H1 (cell line): ENCODE measurements around the gene CD14. TPM values are rescaled to one million over a fixed set of nuclear protein-coding genes. Genes with fewer than 3 reads are reported as not detected.
A peak's percentile ranks its signal among the peaks of the same experiment; 100 is the strongest.

ENCODE experiments used
- CTCF ChIA-PET: fragments of 300-600 bp; sonication (Branson Sonifier 250); formaldehyde crosslinking; loops from one replicate; lab custom pipeline; 2021; ENCODE audit not compliant: partially characterized antibody; lab: Charles Lee
- POLR2A ChIA-PET: fragments of 300-600 bp; sonication (Branson Sonifier 250); formaldehyde crosslinking; loops from one replicate; lab custom pipeline; 2021; ENCODE audit warnings: inconsistent platforms; ENCODE audit not compliant: partially characterized antibody; lab: Charles Lee
- DNase-seq, 2 experiments: peaks; one replicate each; pipeline versions ENCODE4 v3.0.0 to v3.0.0-alpha.2; 2010 to 2022; ENCODE audit warnings: low spot score in 2 of 2, low read depth in 1 of 2, mixed read lengths in 1 of 2
- FAIRE-seq: peaks from 2 replicates; lab custom pipeline; 2011; peaks lifted over from hg19 to GRCh38; lab: Jason Lieb, UNC
- H2AFZ ChIP-seq: 2 replicates; pipeline ENCODE4 v1.8.1; 2012; ENCODE audit warnings: low read length, inconsistent platforms
- H2AK5ac ChIP-seq: 2 replicates; pipeline ENCODE4 v1.6.1; 2013; ENCODE audit warnings: low read depth, low read length
- H2BK120ac ChIP-seq: replicated peaks from 2 replicates; pipeline ENCODE3; 2013; ENCODE audit warnings: low read depth, low read length, inconsistent platforms
- H2BK12ac ChIP-seq: 2 replicates; pipeline ENCODE4 v1.6.1; 2013; ENCODE audit warnings: low read depth, low read length
- H2BK15ac ChIP-seq: 2 replicates; pipeline ENCODE4 v1.6.1; 2013; ENCODE audit warnings: low read length
- H2BK20ac ChIP-seq: 2 replicates; pipeline ENCODE4 v1.6.1; 2013; ENCODE audit warnings: low read length
- H2BK5ac ChIP-seq: 2 replicates; pipeline ENCODE4 v1.6.1; 2013; ENCODE audit warnings: low read depth, low read length
- H3K14ac ChIP-seq: 2 replicates; pipeline ENCODE4 v1.6.1; 2013; ENCODE audit warnings: inconsistent platforms; ENCODE audit not compliant: insufficient read length
- H3K18ac ChIP-seq: 2 replicates; pipeline ENCODE4 v1.6.1; 2013; ENCODE audit warnings: low read length; ENCODE audit errors: extremely low read depth
- H3K23ac ChIP-seq: 2 replicates; pipeline ENCODE4 v1.6.1; 2013; ENCODE audit warnings: inconsistent platforms; ENCODE audit not compliant: insufficient read length
- H3K23me2 ChIP-seq: 2 replicates; pipeline ENCODE4 v1.6.1; 2013; ENCODE audit warnings: low read depth, low read length
- H3K27ac ChIP-seq: 2 replicates; pipeline ENCODE4 v1.6.1; 2011; ENCODE audit warnings: low read depth, low read length, inconsistent platforms
- H3K27me3 ChIP-seq, 4 experiments: replicated peaks in 1 of 4; 1 replicate in 1 of 4; 2 replicates in 3 of 4; pipeline versions ENCODE4 v1.6.1 to v1.8.1; 2011 to 2013; ENCODE audit warnings: low read length in 3 of 4, mild to moderate bottlenecking in 3 of 4, inconsistent platforms in 2 of 4, mixed read lengths in 2 of 4, moderate library complexity in 1 of 4; ENCODE audit not compliant: control insufficient read depth in 3 of 4, insufficient read depth in 3 of 4; ENCODE audit errors: extremely low read depth in 1 of 4
- H3K36me3 ChIP-seq, 4 experiments: 2 replicates each; pipeline versions ENCODE4 v1.6.1 to v1.8.1; 2011 to 2013; ENCODE audit warnings: mild to moderate bottlenecking in 4 of 4, low read length in 3 of 4, moderate library complexity in 2 of 4, control low read depth in 1 of 4, inconsistent platforms in 1 of 4; ENCODE audit not compliant: insufficient read depth in 4 of 4, control insufficient read depth in 2 of 4
- H3K4ac ChIP-seq: replicated peaks from 2 replicates; pipeline ENCODE3; 2013; ENCODE audit warnings: low read length, low read depth, mixed read lengths, inconsistent platforms; ENCODE audit not compliant: insufficient read length
- H3K4me1 ChIP-seq, 4 experiments: replicated peaks in 1 of 4; 1 replicate in 1 of 4; 2 replicates in 3 of 4; pipeline versions ENCODE4 v1.6.1 to v1.8.1; 2011 to 2013; ENCODE audit warnings: low read length in 3 of 4, inconsistent platforms in 2 of 4, mixed read lengths in 1 of 4; ENCODE audit not compliant: insufficient read depth in 4 of 4, control insufficient read depth in 3 of 4
- H3K4me2 ChIP-seq, 2 experiments: 2 replicates each; pipeline versions ENCODE4 v1.6.1 to v1.8.1; 2011 to 2013; ENCODE audit warnings: low read depth in 2 of 2, low read length in 2 of 2, control low read depth in 1 of 2, inconsistent platforms in 1 of 2, mild to moderate bottlenecking in 1 of 2; ENCODE audit not compliant: insufficient read depth in 1 of 2
- H3K4me3 ChIP-seq, 4 experiments: fragments of 200-600, 300-600 bp in 1 of 4; sonication (generic), shearing (Covaris generic), sonication (Bioruptor Twin) in 1 of 4; 2 replicates each; pipeline versions ENCODE4 v1.5.1 to v1.8.1; 2011 to 2016; ENCODE audit warnings: low read length in 4 of 4, low read depth in 3 of 4, control low read depth in 2 of 4, inconsistent platforms in 2 of 4, mild to moderate bottlenecking in 2 of 4, mixed read lengths in 1 of 4, moderate library complexity in 1 of 4; ENCODE audit not compliant: insufficient read depth in 2 of 4; ENCODE audit errors: extremely low read depth in 1 of 4
- H3K56ac ChIP-seq: replicated peaks from 2 replicates; pipeline ENCODE3; 2013; ENCODE audit warnings: low read depth, mild to moderate bottlenecking, mixed read lengths, low read length, inconsistent platforms; ENCODE audit not compliant: insufficient read length
- H3K79me1 ChIP-seq: 2 replicates; pipeline ENCODE4 v1.6.1; 2013; ENCODE audit warnings: low read depth, low read length, control low read depth
- H3K79me2 ChIP-seq, 2 experiments: 2 replicates each; pipeline versions ENCODE4 v1.6.1 to v1.8.1; 2012 to 2013; ENCODE audit warnings: low read length in 2 of 2, mild to moderate bottlenecking in 2 of 2, inconsistent platforms in 1 of 2; ENCODE audit not compliant: insufficient read depth in 2 of 2, control insufficient read depth in 1 of 2
- H3K9ac ChIP-seq, 4 experiments: replicated peaks in 1 of 4; 1 replicate in 1 of 4; 2 replicates in 3 of 4; pipeline versions ENCODE4 v1.6.1 to v1.8.1; 2011 to 2013; ENCODE audit warnings: low read depth in 3 of 4, low read length in 3 of 4, control low read depth in 2 of 4, mild to moderate bottlenecking in 2 of 4, moderate library complexity in 2 of 4, inconsistent platforms in 1 of 4; ENCODE audit errors: extremely low read depth in 1 of 4
- H3K9me3 ChIP-seq, 2 experiments: 2 replicates each; pipeline versions ENCODE4 v1.6.1 to v1.8.1; 2012 to 2013; ENCODE audit warnings: mild to moderate bottlenecking in 2 of 2, moderate library complexity in 2 of 2, control low read depth in 1 of 2, inconsistent platforms in 1 of 2, low read depth in 1 of 2, low read length in 1 of 2, mixed read lengths in 1 of 2; ENCODE audit not compliant: insufficient read depth in 2 of 2
- H4K20me1 ChIP-seq, 2 experiments: replicated peaks in 1 of 2; 2 replicates each; pipeline versions ENCODE3 to v1.8.1; 2011 to 2013; ENCODE audit warnings: inconsistent platforms in 2 of 2, low read length in 2 of 2, mild to moderate bottlenecking in 1 of 2; ENCODE audit not compliant: insufficient read depth in 2 of 2, control insufficient read depth in 1 of 2
- H4K5ac ChIP-seq: 2 replicates; pipeline ENCODE4 v1.6.1; 2013; ENCODE audit warnings: low read length, low read depth, mixed read lengths, inconsistent platforms; ENCODE audit not compliant: insufficient read length
- H4K8ac ChIP-seq: 2 replicates; pipeline ENCODE4 v1.8.0; 2013; ENCODE audit warnings: mild to moderate bottlenecking, moderate library complexity, low read length, inconsistent platforms; ENCODE audit not compliant: insufficient read depth; ENCODE audit errors: extremely low read depth
- H4K91ac ChIP-seq: replicated peaks from 2 replicates; pipeline ENCODE3; 2013; ENCODE audit warnings: low read length, mixed read lengths, inconsistent platforms; ENCODE audit not compliant: insufficient read length
- BRCA1 ChIP-seq: IDR thresholded peaks from 2 replicates; pipeline ENCODE4 v1.6.1; 2012; ENCODE audit warnings: low read depth, low read length, improper control_type of control experiment
- CREB1 ChIP-seq: IDR thresholded peaks from 2 replicates; pipeline ENCODE4 v1.6.1; 2012; ENCODE audit warnings: inconsistent platforms
- CTBP2 ChIP-seq: IDR thresholded peaks from 2 replicates; pipeline ENCODE4 v1.7.0; 2011; ENCODE audit warnings: borderline replicate concordance, mild to moderate bottlenecking, moderate library complexity, mixed read lengths, low read length; ENCODE audit not compliant: insufficient read depth, insufficient read length
- EGR1 ChIP-seq: IDR thresholded peaks from 2 replicates; pipeline ENCODE4 v1.6.1; 2011; ENCODE audit warnings: low read depth, low read length, borderline replicate concordance
- FOSL1 ChIP-seq: IDR thresholded peaks from 2 replicates; pipeline ENCODE4 v1.6.1; 2011; ENCODE audit warnings: mild to moderate bottlenecking, low read depth, low read length, moderate library complexity; ENCODE audit not compliant: insufficient read depth
- SAP30 ChIP-seq: fragments of 300-600 bp; sonication (generic); IDR thresholded peaks from 2 replicates; pipeline ENCODE4 v1.7.1; 2012; ENCODE audit warnings: low read length, moderate library complexity, mild to moderate bottlenecking, inconsistent platforms; ENCODE audit not compliant: insufficient read depth, insufficient replicate concordance
- SIRT6 ChIP-seq: IDR thresholded peaks from one replicate; pipeline ENCODE4 v1.7.1; 2012; ENCODE audit warnings: low read length, inconsistent platforms
- SIX5 ChIP-seq: IDR thresholded peaks from 2 replicates; pipeline ENCODE4 v1.6.1; 2011; ENCODE audit warnings: mild to moderate bottlenecking, low read depth, low read length
- SUZ12 ChIP-seq: fragments of 200-600 bp; sonication (generic); IDR thresholded peaks from 2 replicates; pipeline ENCODE4 v1.6.1; 2012; ENCODE audit warnings: mild to moderate bottlenecking, inconsistent platforms, low read length, moderate library complexity, mixed read lengths
- TAF1 ChIP-seq: IDR thresholded peaks from 2 replicates; pipeline ENCODE4 v1.6.1; 2011; ENCODE audit warnings: mild to moderate bottlenecking, low read depth, low read length
- TAF7 ChIP-seq: optimal IDR thresholded peaks from 2 replicates; pipeline ENCODE3; 2011; ENCODE audit warnings: low read depth, mild to moderate bottlenecking, inconsistent platforms, low read length, moderate library complexity, borderline replicate concordance
- TEAD4 ChIP-seq: IDR thresholded peaks from 2 replicates; pipeline ENCODE4 v1.6.1; 2012; ENCODE audit warnings: low read depth, low read length, inconsistent platforms, mixed read lengths
- YY1 ChIP-seq: IDR thresholded peaks from 2 replicates; pipeline ENCODE4 v1.6.1; 2011; ENCODE audit warnings: low read depth, mild to moderate bottlenecking, low read length
- WGBS, 2 experiments: shearing (Covaris generic) in 1 of 2; methylation state at CpG; one replicate each; pipeline versions ENCODE4 v1.1.6 to v1.1.7; 2013 to 2015; ENCODE audit warnings: low lambda C conversion rate in 2 of 2, mixed read lengths in 2 of 2, inconsistent platforms in 1 of 2, low coverage in 1 of 2, missing lambda C conversion rate in 1 of 2; ENCODE audit not compliant: insufficient replicate concordance in 2 of 2, insufficient coverage in 1 of 2, insufficient read length in 1 of 2; ENCODE audit errors: extremely low coverage in 1 of 2, missing lambda C conversion rate in 1 of 2; 5-methylcytosine and 5-hydroxymethylcytosine counted together
- polyA plus RNA-seq, 7 experiments: library from polyadenylated mRNA; depleted of rRNA in 3 of 7; stranded (reverse) in 5 of 7; unstranded in 2 of 7; fragments of >200 nt in 5 of 7; fragments of 200-250 nt in 2 of 7; gene quantifications; 1 replicate in 5 of 7; 2 replicates in 1 of 7; 4 replicates in 1 of 7; pipeline versions ENCODE4 v1.2.1 to v1.2.3, GENCODE V29; 2011 to 2013; ENCODE audit warnings: missing spikeins in 2 of 7, mixed read lengths in 2 of 7
- total RNA-seq: library from RNA; stranded (reverse); fragmentation: NEBNext Ultra II Directional; extraction: Animal tissue kit (Norgen Biotek cat#: 25700); gene quantifications from 2 replicates; pipeline ENCODE4 v1.2.1, GENCODE V29; 2021
- TF ChIP-seq, protein P1 (sequence below): IDR thresholded peaks from 2 replicates; pipeline ENCODE4 v1.6.1; 2011; ENCODE audit warnings: low read length, improper control_type of control experiment

CD14 gene
- total and polyA plus RNA-seq, 2 of the 8 experiments (the other 6 are each of a cell fraction or from before 2014, with no cell fraction given), result 0.15 TPM; not detected in 1

DNA sequence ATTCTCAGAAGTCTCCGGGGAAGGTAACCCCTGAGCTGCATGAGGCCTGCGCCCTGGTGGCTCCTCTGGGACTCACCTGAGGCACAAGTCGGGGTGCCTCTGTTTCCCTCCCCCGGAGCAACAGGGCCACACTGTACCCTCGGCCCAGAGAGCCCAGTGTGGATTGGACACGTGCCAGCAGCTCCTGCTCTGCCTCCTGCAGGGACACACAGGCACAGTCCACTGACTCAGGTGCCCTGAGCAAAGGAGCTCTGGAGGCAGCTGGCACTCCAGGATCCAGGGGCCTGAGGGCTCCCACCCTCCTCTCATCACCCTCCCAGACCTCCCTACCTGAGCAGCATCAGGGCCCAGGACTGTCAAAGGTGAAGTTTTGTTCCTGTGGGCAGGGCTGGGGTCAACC, 38.8 kb downstream of the CD14 start:
- H2BK15ac ChIP-seq, result no peak overlapping the region
- no peak overlapping the region; the same call in 1 of the 2 replicates for H2AFZ ChIP-seq
- no peaks in the 10 kb centered on the region for H3K79me1 ChIP-seq
- peaks cover 1% of the 10 kb centered on the region; the same call in 1 of the 2 replicates for H3K23me2 ChIP-seq
- no peaks in the 10 kb centered on the region for H3K79me2 ChIP-seq
- CTCF ChIA-PET, result interaction anchor here (0.8 to 0.9 kb wide), 3 partner anchors 11 to 53 kb away, joined by 3 to 6 read pairs (median 4); partner anchors contain the start of gene NDUFA2
- no peak overlapping the region for H2BK120ac ChIP-seq
- H3K4ac ChIP-seq, result no peak overlapping the region
- H2BK20ac ChIP-seq, result no peak overlapping the region
- H3K4me1 ChIP-seq, result no peaks in the 10 kb centered on the region
- no peak overlapping the region for H4K5ac ChIP-seq
- no peak overlapping the region for H3K14ac ChIP-seq
- no peak overlapping the region for H3K18ac ChIP-seq
- H3K4me2 ChIP-seq, result no peak overlapping the region
- no peak for FAIRE-seq
- POLR2A ChIA-PET, result interaction anchor here (0.8 to 1.8 kb wide), 2 partner anchors 21 to 47 kb away, joined by 3 to 6 read pairs; partner anchors contain the start of gene EIF4EBP3
- peak overlapping the region; percentile 93 for H4K91ac ChIP-seq
- WGBS, 2 experiments, result 82% methylated on average over 6 of the region's 6 CpGs; no CpG with 5 or more reads in 1 of the 2 experiments
- no peak overlapping the region; the same call in 1 of the 2 replicates for H2BK5ac ChIP-seq
- DNase-seq, result no peak
- no peak overlapping the region for H3K23ac ChIP-seq
- no peaks in the 10 kb centered on the region for H4K20me1 ChIP-seq
- H2BK12ac ChIP-seq, result peak overlapping the region; percentile 68; the same call in 1 of the 2 replicates
- H3K9me3 ChIP-seq, result no peaks in the 10 kb centered on the region
- H3K27me3 ChIP-seq, result no peaks in the 10 kb centered on the region
- no peak overlapping the region for H3K56ac ChIP-seq
- no peak overlapping the region for H2AK5ac ChIP-seq
- no peak overlapping the region for H4K8ac ChIP-seq
- H3K27ac ChIP-seq, result no peak overlapping the region
- H3K4me3 ChIP-seq, result no peak overlapping the region
- no peak overlapping the region for H3K9ac ChIP-seq
- H3K36me3 ChIP-seq, result no peaks in the 10 kb centered on the region
- TF ChIP-seq SIX5, result no peak
- TF ChIP-seq, protein P1, sequence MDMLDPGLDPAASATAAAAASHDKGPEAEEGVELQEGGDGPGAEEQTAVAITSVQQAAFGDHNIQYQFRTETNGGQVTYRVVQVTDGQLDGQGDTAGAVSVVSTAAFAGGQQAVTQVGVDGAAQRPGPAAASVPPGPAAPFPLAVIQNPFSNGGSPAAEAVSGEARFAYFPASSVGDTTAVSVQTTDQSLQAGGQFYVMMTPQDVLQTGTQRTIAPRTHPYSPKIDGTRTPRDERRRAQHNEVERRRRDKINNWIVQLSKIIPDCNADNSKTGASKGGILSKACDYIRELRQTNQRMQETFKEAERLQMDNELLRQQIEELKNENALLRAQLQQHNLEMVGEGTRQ, result no peak
- TF ChIP-seq TAF1, result no peak
- no peak for TF ChIP-seq CTBP2
- no peak for TF ChIP-seq SAP30
- no peak for TF ChIP-seq TEAD4
- no peak for TF ChIP-seq CREB1
- no peak for TF ChIP-seq EGR1
- no peak for TF ChIP-seq TAF7
- TF ChIP-seq SIRT6, result no peak
- TF ChIP-seq FOSL1, result no peak
- no peak for TF ChIP-seq YY1
- no peak for TF ChIP-seq BRCA1
- TF ChIP-seq SUZ12, result no peak
